Measurements from ENCODE around the gene CROCC. TPM values are rescaled to one million over a fixed set of nuclear protein-coding genes. Genes with fewer than 3 reads are reported as not detected.

The CROCC gene
- total RNA-seq, 4 donors from 2014 or later = 13.0 to 149 (median 23.7) TPM

DNA sequence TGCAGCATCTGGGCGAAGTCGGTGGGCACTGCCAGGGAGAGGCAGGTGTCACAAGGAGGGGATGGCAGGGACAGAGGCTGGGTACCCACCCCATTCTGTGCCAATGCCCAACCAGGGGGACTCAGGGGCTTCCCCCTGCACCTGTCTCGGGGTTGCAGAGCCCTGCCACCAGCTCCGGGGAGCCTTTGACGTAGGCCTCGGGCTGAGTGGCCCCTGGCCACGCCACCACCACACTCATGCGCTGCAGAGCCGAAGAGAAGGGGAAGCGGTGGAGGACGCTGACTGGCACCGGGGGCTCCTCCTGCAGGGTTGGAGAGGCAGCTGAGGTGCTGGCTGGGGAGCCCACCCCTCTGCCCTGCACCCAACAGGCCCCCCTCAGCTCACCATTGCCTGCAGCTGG, 70.4 kb downstream of the CROCC start:
- no peaks in the 10 kb centered on the region for H3K27me3 ChIP-seq
- H3K27ac ChIP-seq = no peak overlapping the region
- no peaks in the 10 kb centered on the region for H3K4me1 ChIP-seq
- no peaks in the 10 kb centered on the region for H3K9me3 ChIP-seq
- intact Hi-C loops (cut with DNase I; ENCODE audit: low total_unique reads) = no loop called here
- no peak overlapping the region for H3K4me3 ChIP-seq
- in situ Hi-C loops (cut with MboI; ENCODE audit: low pct_ligation_motif_present in 1 of 4, low pct_unique_long_range_greater_than_20kb in 1 of 4, low sequenced_read_pairs in 3 of 4) = no loop called here
- TF ChIP-seq, protein P1, sequence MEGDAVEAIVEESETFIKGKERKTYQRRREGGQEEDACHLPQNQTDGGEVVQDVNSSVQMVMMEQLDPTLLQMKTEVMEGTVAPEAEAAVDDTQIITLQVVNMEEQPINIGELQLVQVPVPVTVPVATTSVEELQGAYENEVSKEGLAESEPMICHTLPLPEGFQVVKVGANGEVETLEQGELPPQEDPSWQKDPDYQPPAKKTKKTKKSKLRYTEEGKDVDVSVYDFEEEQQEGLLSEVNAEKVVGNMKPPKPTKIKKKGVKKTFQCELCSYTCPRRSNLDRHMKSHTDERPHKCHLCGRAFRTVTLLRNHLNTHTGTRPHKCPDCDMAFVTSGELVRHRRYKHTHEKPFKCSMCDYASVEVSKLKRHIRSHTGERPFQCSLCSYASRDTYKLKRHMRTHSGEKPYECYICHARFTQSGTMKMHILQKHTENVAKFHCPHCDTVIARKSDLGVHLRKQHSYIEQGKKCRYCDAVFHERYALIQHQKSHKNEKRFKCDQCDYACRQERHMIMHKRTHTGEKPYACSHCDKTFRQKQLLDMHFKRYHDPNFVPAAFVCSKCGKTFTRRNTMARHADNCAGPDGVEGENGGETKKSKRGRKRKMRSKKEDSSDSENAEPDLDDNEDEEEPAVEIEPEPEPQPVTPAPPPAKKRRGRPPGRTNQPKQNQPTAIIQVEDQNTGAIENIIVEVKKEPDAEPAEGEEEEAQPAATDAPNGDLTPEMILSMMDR (IDR thresholded peaks at IDR 0.05) = no peak
- TF ChIP-seq POLR2A (IDR thresholded peaks at IDR 0.05) = no peak
- no peak for TF ChIP-seq POLR2AphosphoS5 (IDR thresholded peaks at IDR 0.05)
- TF ChIP-seq EP300 (IDR thresholded peaks at IDR 0.05; ENCODE audit: low read depth) = no peak
- DNase-seq = no peak
- WGBS, 2 donors (ENCODE audit: low coverage in 1 of 2) = 98% methylated on average over 10 of the region's 12 CpGs; no CpG with 5 or more reads in 1 of the 2 donors
- peaks cover 0 to 3% (median 0%) of the 10 kb centered on the region in 4 donors for H3K36me3 ChIP-seq

DNA sequence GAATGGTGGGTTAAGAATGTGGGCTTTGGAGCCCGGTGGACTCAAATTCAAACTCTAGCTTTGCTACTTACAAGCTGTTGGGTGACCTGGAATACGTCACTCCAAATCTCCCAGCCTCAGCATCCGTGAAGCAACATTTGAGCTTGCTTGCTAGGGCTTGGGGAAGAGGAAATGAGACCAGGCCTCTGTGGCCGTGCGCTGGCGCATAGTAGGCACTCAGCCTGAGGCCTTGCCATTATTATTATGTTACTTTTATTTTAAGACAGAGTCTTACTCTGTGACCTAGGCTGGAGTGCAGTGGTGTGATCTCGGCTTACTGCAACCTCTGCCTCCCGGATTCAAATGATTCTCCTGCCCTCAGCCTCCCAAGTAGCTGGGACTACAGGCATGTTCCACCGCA, 70.9 kb downstream of the CROCC start:
- Histone ChIP-seq H3K4me3 (no peak overlapping the region), H3K4me1 (no peaks in the 10 kb centered on the region), H3K36me3 (peaks cover 0 to 3% (median 0%) of the 10 kb centered on the region in 4 donors), H3K27me3 (no peaks in the 10 kb centered on the region), H3K9me3 (no peaks in the 10 kb centered on the region), H3K27ac (no peak overlapping the region)
- no peak for DNase-seq
- in situ Hi-C loops (cut with MboI; ENCODE audit: low pct_ligation_motif_present in 1 of 4, low pct_unique_long_range_greater_than_20kb in 1 of 4, low sequenced_read_pairs in 3 of 4) = no loop called here
- TF ChIP-seq EP300 (IDR thresholded peaks at IDR 0.05; ENCODE audit: low read depth) (no peak), POLR2A (IDR thresholded peaks at IDR 0.05) (no peak), POLR2AphosphoS5 (IDR thresholded peaks at IDR 0.05) (no peak)
- TF ChIP-seq, protein P1 (IDR thresholded peaks at IDR 0.05) = no peak
- intact Hi-C loops (cut with DNase I; ENCODE audit: low total_unique reads) = no loop called here
- WGBS, 2 donors (ENCODE audit: low coverage in 1 of 2) = 94% methylated on average over 9 of the region's 9 CpGs; no CpG with 5 or more reads in 1 of the 2 donors

DNA sequence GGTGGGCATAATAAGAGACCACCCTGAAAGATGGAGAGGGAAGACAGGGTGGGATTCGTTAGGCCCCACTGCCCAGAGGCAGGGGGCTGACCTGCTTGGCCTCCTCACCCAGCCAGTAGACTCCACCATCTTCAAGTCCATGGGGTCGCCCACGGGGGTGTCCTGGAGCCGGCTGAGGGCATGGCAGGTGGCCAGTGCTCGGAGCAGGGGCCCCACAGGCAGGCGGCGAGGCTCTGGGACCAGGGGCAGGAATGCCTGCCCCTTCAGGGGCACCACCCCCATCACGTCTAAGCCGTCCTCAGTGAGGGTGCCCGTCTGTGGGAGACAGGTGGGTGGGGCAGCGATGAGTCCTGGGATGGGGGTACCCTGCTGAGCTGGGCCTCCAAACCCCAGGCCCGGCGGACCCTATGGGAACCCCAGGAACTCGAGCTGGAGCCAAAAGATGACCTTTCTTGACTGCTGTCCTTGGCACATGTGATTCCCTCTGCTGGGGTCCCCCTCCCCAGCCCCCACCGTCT, 71.8 kb downstream of the CROCC start:
- in situ Hi-C loops (cut with MboI; ENCODE audit: low pct_ligation_motif_present in 1 of 4, low pct_unique_long_range_greater_than_20kb in 1 of 4, low sequenced_read_pairs in 3 of 4) = no loop called here
- no peak overlapping the region for H3K4me3 ChIP-seq
- DNase-seq = no peak
- H3K9me3 ChIP-seq = no peaks in the 10 kb centered on the region
- intact Hi-C loops (cut with DNase I; ENCODE audit: low total_unique reads) = no loop called here
- H3K36me3 ChIP-seq = peaks cover 0 to 3% (median 0%) of the 10 kb centered on the region in 4 donors
- H3K4me1 ChIP-seq = no peaks in the 10 kb centered on the region
- TF ChIP-seq, protein P1 (IDR thresholded peaks at IDR 0.05) = no peak
- no peak for TF ChIP-seq POLR2AphosphoS5 (IDR thresholded peaks at IDR 0.05)
- no peak for TF ChIP-seq POLR2A (IDR thresholded peaks at IDR 0.05)
- TF ChIP-seq EP300 (IDR thresholded peaks at IDR 0.05; ENCODE audit: low read depth) = no peak
- 93% methylated on average over 15 of the region's 15 CpGs; no CpG with 5 or more reads in 1 of the 2 donors for WGBS, 2 donors (ENCODE audit: low coverage in 1 of 2)
- H3K27ac ChIP-seq = no peak overlapping the region
- H3K27me3 ChIP-seq = no peaks in the 10 kb centered on the region

DNA sequence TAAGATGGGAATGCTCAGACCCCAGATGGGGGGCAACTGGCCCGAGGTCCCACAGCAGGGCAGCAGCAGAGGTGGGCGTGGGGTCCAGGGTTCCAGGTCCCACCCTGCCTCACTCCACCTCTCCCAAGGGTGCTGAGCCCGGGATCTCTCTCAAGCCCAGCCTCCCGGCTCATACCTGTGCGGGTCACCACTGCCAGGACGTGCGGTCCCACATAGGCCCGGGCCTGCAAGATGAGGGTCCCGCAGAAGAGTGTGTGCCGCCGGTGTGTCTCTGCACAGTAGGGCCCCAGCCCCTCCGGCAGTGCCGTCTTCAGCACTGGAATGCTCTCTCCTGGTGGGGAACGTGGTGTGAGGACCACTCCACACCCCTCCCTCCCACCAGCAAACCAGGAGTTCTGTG, 75.1 kb downstream of the CROCC start:
- Histone ChIP-seq H3K27me3 (no peaks in the 10 kb centered on the region), H3K4me1 (no peaks in the 10 kb centered on the region), H3K36me3 (peaks cover 0 to 3% (median under 1%) of the 10 kb centered on the region in 4 donors), H3K9me3 (no peaks in the 10 kb centered on the region), H3K27ac (no peak overlapping the region), H3K4me3 (no peak overlapping the region)
- DNase-seq = no peak
- TF ChIP-seq POLR2AphosphoS5 (IDR thresholded peaks at IDR 0.05) = no peak
- WGBS, 2 donors (ENCODE audit: low coverage in 1 of 2) = 96% methylated on average over 11 of the region's 14 CpGs; no CpG with 5 or more reads in 1 of the 2 donors
- intact Hi-C loops (cut with DNase I; ENCODE audit: low total_unique reads) = no loop called here
- in situ Hi-C loops (cut with MboI; ENCODE audit: low pct_ligation_motif_present in 1 of 4, low pct_unique_long_range_greater_than_20kb in 1 of 4, low sequenced_read_pairs in 3 of 4) = no loop called here

DNA sequence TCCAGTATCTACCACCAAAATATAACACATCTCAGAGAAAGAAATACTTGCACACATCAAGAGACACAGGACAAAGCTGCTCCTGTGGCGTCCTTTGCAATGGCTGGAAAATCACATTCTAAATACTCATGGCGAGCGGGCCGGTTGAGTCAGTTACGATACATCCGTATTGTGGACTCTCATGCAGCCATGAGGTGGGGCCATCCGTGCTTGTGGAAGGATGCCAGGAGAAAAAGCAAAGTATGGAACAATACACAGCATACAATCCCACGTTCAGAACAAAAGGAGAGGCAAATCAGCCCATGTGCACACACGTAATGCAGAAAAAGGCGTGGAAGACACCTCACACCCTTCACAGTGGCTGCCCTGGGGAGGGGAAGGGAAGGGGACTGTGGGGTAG, 76.9 kb downstream of the CROCC start:
- WGBS, 2 donors (ENCODE audit: low coverage in 1 of 2) = 83% methylated on average over 10 of the region's 10 CpGs; no CpG with 5 or more reads in 1 of the 2 donors
- H3K4me3 ChIP-seq = no peak overlapping the region
- H3K36me3 ChIP-seq = peaks cover 0 to 6% (median 2%) of the 10 kb centered on the region in 4 donors
- no peak for DNase-seq
- in situ Hi-C loops (cut with MboI; ENCODE audit: low pct_ligation_motif_present in 1 of 4, low pct_unique_long_range_greater_than_20kb in 1 of 4, low sequenced_read_pairs in 3 of 4) = no loop called here
- H3K4me1 ChIP-seq = no peaks in the 10 kb centered on the region
- intact Hi-C loops (cut with DNase I; ENCODE audit: low total_unique reads) = no loop called here
- no peaks in the 10 kb centered on the region for H3K27me3 ChIP-seq
- H3K27ac ChIP-seq = no peak overlapping the region
- TF ChIP-seq, protein P1 (IDR thresholded peaks at IDR 0.05) = no peak
- TF ChIP-seq POLR2AphosphoS5 (IDR thresholded peaks at IDR 0.05) (no peak), EP300 (IDR thresholded peaks at IDR 0.05; ENCODE audit: low read depth) (no peak), POLR2A (IDR thresholded peaks at IDR 0.05) (no peak)
- no peaks in the 10 kb centered on the region for H3K9me3 ChIP-seq

Measured in transverse colon (tissue), 4 donors.